Measurements from ENCODE around the gene ZCCHC2.

ZCCHC2 gene

GRCh38 chr18:62510789-62511188 is 12.0 kb upstream of the ZCCHC2 start:
- DNase-seq (ENCODE audit: low read depth in 1 of 2, low spot score in 1 of 2), result no peak

- no peak for DNase-seq (ENCODE audit: low read depth in 1 of 2, low spot score in 1 of 2)
Measured at GRCh38 chr18:62512532-62512931, 10.3 kb upstream of the ZCCHC2 start.

GRCh38 chr18:62512996-62513395 is 9.8 kb upstream of the ZCCHC2 start:
- no peak for DNase-seq (ENCODE audit: low read depth in 1 of 2, low spot score in 1 of 2)

- no peak for DNase-seq (ENCODE audit: low read depth in 1 of 2, low spot score in 1 of 2)
Measured at GRCh38 chr18:62514570-62514969, 8.3 kb upstream of the ZCCHC2 start.

DNA sequence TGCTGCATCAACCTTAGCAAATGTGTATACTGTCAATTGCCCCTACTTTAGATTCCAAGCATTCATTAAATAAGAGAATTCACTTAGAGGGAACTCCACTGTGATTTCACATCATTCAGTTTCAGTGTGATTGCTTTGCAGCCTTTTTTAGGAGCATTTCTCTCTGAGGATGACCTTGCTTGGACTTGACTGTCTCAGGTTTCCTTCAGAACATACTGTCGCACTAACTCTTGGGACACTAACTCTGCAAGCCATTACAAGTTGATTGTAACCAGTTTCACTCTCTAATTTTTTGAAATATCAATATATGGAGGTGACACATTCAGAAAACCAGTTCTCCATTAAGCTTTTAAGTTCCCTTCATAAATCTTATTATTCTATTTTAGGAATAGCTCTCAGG is 6.6 kb upstream of the ZCCHC2 start:
- DNase-seq (ENCODE audit: low read depth in 1 of 2, low spot score in 1 of 2), result no peak

- no peak for DNase-seq (ENCODE audit: low read depth in 1 of 2, low spot score in 1 of 2)
Measured at GRCh38 chr18:62518460-62519375, 4.1 kb upstream of the ZCCHC2 start.

DNA sequence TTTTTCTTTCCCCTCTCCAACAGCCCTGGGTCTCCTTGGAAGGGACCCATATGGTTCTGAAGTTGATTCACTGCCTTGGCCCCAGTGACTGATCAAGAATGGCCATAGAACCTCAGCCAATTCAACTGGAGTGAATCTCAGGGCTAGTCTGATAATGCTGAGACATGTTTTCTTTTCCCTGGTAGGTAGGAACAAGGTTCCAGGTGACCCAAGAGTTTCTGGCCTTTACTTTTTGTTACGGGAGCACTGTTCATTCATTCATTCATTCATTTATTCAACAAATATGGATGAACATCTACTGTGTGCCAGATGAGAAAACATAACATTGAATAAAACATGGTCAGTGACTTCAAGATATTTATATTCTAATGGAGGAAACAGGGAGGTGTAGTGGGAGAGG is 3.1 kb upstream of the ZCCHC2 start:
- no peak for DNase-seq (ENCODE audit: low read depth in 1 of 2, low spot score in 1 of 2)

DNA sequence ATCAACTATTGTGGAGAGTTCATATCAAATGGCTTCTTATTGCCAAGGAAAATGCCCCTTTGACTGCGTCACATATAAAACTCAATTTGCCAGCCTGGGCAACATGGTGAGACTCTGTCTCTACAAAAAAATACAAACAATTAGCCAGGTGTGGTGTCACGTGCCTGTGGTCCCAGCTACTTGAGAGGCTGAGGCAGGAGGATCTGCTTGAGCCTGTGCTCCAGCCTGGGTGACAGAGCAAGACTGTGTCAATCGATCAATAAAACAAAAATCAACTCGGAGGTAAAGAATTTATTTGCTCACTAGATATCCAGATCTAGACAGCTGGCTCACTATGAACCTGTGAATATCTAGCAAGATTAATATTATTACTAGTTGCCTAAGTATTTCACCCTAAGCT is 1.7 kb upstream of the ZCCHC2 start:
- DNase-seq (ENCODE audit: low read depth in 1 of 2, low spot score in 1 of 2), result no peak

- no peak for DNase-seq (ENCODE audit: low read depth in 1 of 2, low spot score in 1 of 2)
Measured at GRCh38 chr18:62521593-62521992, 1.2 kb upstream of the ZCCHC2 start.

- DNase-seq (ENCODE audit: low read depth in 1 of 2, low spot score in 1 of 2), result no peak
Measured at GRCh38 chr18:62522178-62522503, 684 bp upstream of the ZCCHC2 start.

GRCh38 chr18:62523255-62523588 is 397 bp downstream of the ZCCHC2 start:
- DNase-seq (ENCODE audit: low read depth in 1 of 2, low spot score in 1 of 2), result no peak

DNA sequence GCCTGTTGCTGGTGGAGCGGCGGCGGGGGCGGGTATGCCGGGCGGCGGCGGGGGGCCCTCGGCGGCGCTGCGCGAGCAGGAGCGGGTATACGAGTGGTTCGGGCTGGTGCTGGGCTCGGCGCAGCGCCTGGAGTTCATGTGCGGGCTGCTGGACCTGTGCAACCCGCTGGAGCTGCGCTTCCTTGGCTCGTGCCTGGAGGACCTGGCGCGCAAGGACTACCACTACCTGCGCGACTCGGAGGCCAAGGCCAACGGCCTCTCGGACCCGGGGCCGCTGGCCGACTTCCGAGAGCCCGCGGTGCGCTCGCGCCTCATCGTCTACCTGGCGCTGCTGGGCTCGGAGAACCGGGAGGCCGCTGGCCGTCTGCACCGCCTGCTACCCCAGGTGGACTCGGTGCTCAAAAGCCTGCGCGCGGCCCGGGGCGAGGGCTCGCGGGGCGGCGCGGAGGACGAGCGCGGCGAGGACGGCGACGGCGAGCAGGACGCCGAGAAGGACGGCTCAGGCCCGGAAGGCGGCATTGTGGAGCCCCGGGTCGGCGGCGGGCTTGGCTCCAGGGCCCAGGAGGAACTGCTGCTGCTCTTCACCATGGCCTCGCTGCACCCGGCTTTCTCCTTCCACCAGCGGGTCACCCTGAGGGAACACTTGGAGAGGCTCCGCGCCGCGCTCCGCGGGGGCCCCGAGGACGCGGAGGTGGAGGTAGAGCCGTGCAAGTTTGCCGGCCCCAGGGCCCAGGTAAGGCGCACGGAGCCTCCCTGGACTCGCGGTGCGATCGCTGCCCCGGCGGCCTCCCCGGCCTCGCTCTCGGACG is 1.0 kb downstream of the ZCCHC2 start:
- DNase-seq (ENCODE audit: low read depth in 1 of 2, low spot score in 1 of 2), result peak; percentile 35 to 40

- peak in 1 of 2 donors; percentile 46 for DNase-seq (ENCODE audit: low read depth in 1 of 2, low spot score in 1 of 2)
Measured at GRCh38 chr18:62524440-62525200, 1.8 kb downstream of the ZCCHC2 start.

DNA sequence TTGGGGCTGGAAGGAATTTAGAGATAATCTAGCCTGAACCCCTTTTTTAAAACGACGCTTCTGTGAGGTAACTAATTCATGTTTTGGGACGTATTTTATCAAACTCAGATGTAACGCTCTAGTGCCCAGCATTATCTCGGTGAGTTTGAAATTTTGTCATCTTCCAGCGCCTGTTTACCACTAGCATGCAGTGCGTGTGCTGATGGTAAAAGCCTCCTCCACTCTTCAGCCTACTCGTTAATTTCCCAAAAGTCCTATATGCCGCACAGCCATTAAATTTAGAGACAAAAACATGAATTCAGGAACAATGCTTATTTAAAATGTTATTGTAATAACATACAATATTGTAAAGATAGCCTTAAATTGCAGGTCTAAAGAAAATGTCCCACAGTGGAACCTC is 2.8 kb downstream of the ZCCHC2 start:
- DNase-seq (ENCODE audit: low read depth in 1 of 2, low spot score in 1 of 2), result no peak

- peak; percentile 39 to 61 for DNase-seq (ENCODE audit: low read depth in 1 of 2, low spot score in 1 of 2)
Measured at GRCh38 chr18:62526098-62527025, 3.5 kb downstream of the ZCCHC2 start.

GRCh38 chr18:62529597-62529996 is 6.8 kb downstream of the ZCCHC2 start:
- no peak for DNase-seq (ENCODE audit: low read depth in 1 of 2, low spot score in 1 of 2)

DNA sequence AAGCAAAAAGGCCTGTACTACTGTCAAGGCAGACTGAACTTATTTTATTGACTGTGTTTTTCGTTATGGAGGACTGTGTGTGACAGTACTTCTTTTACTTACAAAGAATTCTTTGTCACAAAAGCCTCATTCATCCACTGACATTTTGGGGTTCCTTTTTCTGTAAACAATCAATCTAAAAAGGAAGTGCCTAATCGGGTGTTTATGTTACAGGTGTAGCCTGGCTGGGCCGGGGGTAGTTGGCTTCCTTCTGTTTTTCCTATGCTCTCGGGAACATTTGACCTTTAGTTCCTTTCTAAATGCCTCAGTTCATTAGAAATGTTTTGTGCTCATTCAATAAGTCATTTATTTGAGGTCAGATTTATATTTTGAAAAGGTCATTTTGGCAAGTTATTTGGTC is 8.3 kb downstream of the ZCCHC2 start:
- DNase-seq (ENCODE audit: low read depth in 1 of 2, low spot score in 1 of 2), result no peak

DNA sequence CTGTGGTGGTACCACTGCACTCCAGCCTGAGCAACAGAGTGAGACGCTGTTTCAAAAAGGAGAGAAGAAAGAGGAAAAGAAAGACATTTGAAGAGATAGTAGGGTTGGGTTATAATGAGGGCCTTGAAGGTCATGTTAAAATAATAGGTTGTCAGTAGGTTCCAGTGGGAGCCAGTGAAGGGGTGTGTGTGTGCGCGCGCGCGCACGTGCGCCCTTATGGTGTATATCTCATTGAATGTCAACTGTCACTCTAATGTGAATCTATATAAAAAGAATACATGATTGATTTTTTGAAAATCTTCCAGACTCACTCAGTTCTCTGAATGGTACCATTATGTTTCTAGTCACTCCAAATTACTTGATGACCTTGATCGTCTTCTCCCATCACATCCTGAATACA is 9.1 kb downstream of the ZCCHC2 start:
- DNase-seq (ENCODE audit: low read depth in 1 of 2, low spot score in 1 of 2), result no peak

DNA sequence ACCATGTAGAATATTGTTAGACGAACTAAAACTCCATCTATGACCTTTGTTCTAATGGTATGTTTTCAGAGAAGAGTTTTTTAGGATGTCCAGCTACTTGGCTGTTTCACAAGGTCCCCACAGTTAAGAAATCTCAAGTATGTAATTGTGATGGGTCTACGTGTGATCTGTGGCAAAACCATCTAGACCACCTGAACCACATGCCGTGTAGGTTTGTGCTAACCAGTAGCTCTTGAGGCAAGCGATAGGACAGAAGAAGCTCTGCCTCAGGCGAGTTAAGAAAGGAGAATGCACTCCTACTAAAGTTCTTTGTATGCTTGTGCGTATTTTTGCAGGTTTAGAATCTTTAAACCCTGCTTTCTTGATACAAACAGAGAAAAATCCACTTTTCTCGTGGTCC is 13.2 kb downstream of the ZCCHC2 start:
- no peak for DNase-seq (ENCODE audit: low read depth in 1 of 2, low spot score in 1 of 2)

GRCh38 chr18:62537042-62537894 is 14.4 kb downstream of the ZCCHC2 start:
- DNase-seq (ENCODE audit: low read depth in 1 of 2, low spot score in 1 of 2), result no peak

Measured in activated CD4-positive, alpha-beta T cell treated with anti-CD3 and anti-CD28 coated beads, Interleukin-2, amount 50 U/mL, for 24 hours (primary cell).